Activated CD4-positive, alpha-beta T cell treated with anti-CD3 and anti-CD28 coated beads, Interleukin-10, Interleukin-2, amounts not matched to agents 100 ng/mL and 50 ng/mL, durations not matched to agents 16 hours and 8 hours (primary cell): ENCODE measurements around the gene GPR37.

Source experiments
- DNase-seq: peaks from one replicate; pipeline ENCODE4 v3.0.0-alpha.2; 2020

The GPR37 gene

DNA sequence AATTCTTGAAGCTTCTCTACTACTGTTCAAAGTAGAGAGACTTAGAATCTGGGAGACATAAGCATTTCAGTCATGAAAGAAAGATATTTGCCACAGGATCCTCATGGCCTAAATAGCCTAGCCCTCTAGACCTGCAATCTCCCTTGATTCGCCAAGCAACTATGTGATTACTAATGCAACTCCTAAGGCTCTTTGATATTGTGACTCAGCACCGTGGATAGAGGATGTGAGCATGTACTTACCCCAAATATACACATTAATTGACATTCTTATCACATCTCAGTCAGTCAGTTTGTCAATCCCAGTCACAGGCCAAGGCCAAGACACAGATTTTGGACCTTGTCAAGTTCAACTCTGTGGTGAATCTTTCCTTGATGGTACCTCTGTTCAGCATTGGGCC, 42.6 kb downstream of the GPR37 start:
- DNase-seq = no peak

DNA sequence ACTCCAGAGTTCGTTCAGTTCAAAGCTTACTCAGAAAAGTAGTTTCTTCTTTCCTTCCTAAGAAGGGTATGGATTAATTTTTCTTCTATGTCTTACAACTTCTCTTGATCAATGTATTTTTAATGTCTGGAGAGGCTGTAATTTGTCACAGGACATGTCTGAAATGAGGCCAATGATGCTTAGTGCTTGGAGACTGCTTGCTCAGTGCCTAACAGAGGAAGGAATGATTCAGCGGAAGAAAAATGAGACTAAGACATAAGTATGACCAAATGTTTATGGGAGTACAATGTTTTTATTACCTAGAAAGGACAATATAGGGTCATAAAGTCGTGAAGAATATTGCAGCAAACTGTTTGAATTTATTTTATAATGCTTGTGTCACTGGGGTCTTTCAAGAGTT, 43.3 kb downstream of the GPR37 start:
- DNase-seq = no peak

DNA sequence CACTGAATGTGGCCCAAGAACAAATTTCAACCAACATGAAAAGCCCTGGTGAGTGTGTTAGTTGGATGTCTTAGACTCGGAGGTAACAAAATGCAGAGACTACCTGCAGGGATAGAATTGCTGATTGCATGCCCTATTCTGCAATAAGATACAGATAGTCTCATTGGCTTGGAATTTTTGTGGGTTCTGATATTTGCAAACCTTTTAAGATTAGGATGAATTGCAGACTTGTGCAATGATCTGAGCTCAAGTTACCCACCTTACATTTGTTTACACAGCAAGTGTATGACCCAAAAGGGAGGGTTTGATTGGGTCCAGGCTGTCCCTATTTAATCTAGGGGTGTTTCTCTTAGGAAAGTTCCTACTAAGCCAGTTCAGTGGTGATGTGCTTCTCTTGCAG, 45.4 kb downstream of the GPR37 start:
- DNase-seq = no peak

DNA sequence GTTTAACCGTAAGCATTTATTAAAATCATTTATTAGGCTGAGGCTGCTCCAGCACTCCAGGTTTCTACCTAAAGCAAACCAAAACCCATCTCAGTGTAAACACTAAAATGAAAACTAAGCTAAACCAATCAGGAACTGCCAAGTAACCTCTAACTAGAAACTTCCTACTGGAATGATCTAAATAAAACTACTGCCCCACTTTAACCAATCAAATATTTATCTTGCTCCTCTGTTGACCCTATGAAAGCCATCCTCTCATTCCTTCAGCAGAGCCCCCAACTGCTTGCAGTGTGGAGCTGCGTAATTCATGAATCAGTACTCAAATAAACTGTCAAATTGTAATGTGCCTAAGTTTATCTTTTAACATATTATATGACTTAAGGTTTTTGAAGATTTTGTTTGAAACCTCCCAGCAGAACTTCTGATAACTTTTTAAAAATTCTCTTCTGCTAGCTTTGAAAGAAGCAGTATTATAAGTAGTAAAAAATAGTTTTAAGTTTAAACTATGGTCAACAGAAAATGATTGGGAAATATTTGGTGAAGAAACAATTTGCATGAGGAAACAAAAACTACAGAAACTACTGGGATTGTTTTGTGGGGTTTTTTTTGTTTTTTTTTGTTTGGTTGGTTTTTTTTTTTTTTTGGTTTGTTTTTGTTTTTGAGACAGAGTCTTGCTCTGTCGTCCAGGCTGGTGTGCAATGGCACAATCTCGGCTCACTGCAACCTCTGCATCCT, 47.4 kb downstream of the GPR37 start:
- no peak for DNase-seq

DNA sequence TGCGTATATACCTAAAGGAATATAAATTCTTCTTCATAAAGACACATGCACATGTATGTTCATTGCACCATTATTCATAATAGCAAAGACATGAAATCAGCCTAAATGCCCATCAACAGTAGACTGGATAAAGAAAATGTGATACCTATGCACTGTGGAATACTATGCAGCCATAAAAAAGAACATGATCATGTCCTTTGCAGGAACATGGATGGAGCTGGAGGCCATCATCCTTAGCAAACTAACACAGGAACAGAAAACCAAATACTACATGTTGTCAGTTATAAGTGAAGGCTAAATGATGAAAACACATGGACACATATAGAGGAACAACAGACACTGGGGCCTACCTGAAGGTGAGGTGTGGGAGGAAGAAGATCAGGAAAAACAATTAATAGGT, 48.7 kb downstream of the GPR37 start:
- no peak for DNase-seq

DNA sequence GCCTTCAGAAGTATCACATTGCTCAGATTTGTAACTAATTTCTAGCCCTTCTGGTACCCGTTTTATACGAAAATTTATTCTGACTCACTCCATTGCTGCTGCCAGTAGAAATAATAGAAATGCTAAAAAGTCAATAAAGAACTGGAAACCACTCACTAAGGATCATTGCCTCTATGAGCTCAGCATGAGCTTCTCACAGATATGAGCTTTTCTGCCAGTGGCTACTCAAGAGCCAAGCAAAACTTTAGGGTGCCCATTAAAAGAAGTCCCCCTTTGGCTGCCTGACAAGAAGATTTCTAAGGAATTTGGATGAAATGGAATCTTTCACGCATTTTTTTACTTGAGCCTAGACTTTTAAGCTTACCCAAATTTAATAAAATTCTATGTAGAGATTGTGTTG, 52.5 kb downstream of the GPR37 start:
- DNase-seq = no peak

DNA sequence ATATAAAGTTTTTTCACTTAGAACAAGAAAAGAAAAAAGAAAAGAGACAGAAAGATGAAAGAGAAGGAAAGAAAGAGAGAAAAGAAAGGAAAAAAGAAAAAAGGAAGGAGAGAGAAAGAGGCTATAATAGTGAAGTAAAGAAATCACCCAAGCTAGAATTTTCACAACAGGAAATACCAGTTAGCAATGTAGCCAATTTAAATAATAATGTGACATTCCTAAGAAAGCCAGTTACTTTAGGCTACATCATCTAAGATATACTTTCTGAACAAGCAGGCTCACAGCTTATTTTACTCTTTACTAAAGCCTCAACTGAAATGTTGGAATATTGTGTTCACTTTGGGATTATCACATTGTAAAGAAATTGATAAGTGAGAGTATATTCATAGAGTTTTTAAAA, 53.6 kb downstream of the GPR37 start:
- DNase-seq = no peak

DNA sequence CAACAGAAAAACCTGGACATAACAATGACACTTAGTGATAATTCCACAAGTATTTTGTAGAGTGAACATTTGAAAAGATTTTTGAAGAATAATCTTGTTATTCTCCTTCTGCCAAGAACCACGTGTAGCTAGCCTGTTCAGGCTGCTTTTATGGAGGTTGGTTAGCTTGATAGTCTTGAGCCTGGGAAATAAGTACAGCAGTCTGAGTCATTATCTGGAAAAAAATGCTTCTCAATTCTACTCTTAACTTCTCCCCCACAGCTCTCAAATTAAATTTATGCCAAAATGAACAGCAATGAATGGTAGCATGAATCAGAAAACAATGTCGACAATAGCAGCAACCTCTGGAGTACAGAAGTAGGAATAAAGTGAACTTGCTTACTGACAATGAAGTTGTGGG, 63.2 kb downstream of the GPR37 start:
- DNase-seq = no peak

DNA sequence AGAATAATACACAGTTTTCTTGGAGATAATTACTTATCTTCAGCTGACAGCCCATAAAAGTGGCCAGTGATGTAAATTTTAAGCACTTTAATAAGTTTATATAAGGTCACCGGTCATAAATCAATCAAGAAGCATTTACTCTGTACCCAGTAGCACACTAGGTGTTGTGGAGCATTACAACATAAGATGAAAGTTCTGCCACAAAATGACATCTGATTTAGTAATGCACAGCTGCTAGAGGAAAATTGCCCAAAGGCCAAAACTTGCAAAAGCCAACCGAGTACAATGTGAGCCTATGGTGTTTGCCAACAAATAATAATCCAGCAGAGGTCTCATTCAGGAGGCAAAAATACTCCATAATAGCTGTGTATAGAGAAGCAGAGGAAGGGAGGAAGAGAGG, 63.6 kb downstream of the GPR37 start:
- DNase-seq = no peak

DNA sequence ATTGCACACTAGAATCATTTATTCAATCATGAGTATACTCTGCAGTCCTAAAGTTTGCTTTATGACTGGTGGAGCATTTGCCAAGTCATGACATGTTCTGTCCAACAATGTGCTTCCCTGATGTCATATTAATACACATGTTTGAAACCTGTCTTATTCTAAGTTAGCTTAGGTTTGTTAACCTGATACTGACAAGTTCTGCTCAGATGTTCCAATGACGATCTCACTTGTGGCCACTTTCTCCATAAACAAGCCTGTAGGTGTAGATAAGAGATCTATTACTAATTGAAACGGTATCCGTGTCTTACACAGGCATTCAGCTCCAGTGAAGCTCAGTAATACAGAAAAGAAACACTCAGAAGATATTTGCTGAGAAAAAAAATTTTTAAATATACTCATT, 64.9 kb downstream of the GPR37 start:
- no peak for DNase-seq

DNA sequence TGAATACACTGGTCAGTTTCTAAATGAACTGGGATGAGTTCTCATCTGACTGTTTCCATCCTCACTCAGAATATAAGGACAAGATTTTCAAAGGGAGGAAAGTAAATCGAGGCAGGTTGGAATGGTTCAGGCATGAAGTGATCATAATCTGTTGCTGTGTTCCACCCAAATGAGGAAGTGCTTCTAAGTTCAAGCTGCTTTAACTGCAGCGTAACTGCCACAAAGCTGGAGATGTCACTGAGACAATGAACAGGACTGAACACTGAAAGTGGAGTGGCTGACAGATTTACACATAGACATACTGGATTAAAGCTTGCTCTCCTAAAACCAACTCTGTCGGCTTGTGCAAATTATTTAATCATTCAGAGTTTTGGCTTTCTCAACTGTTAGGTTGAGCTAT, 66.6 kb downstream of the GPR37 start:
- DNase-seq = no peak

DNA sequence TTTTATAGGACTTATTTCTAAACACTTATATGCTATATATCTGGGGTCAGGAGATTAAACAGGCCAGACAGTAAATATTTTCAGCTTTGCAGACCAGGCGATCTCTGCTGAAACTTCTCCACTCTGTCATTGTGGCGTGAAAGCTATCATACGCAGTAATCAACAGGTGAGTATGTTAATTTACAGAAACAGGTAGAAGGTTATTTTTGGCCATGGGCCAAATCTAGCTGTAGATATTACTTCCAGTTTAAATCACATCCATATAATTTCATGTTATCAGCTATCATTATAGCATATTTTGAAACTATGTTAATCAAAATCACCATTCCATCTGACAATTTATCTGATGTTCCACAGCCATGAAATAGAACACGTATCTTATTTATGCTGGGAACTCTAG, 67.8 kb downstream of the GPR37 start:
- DNase-seq = no peak
